Type B pancreatic cell (in vitro differentiated cells): ENCODE measurements around the gene GDPGP1. TPM values are rescaled to one million over a fixed set of nuclear protein-coding genes. Genes with fewer than 3 reads are reported as not detected.
"Not testable (repeated sequence)": the region's sequence is repeated elsewhere in the genome, so short reads cannot be mapped to it uniquely, and the experiment has no call there.

ENCODE experiments used
- DNase-seq: peaks from one replicate; pipeline ENCODE4 v3.0.0; 2021; ENCODE audit warnings: mixed read lengths; ENCODE audit not compliant: unreplicated experiment; ENCODE audit errors: extremely low spot score
- H3K27ac Mint-ChIP-seq: 2 replicates; pipeline ENCODE4 v1.8.0; 2021; ENCODE audit warnings: mild to moderate bottlenecking, mixed read lengths
- H3K27me3 Mint-ChIP-seq: 2 replicates; pipeline ENCODE4 v1.8.0; 2021; ENCODE audit warnings: mixed read lengths
- H3K36me3 Mint-ChIP-seq: 2 replicates; pipeline ENCODE4 v1.8.0; 2021; ENCODE audit warnings: mixed read lengths
- H3K4me1 Mint-ChIP-seq: one replicate; pipeline ENCODE4 v1.8.0; 2021; ENCODE audit warnings: mixed read lengths; ENCODE audit not compliant: unreplicated experiment
- H3K4me3 Mint-ChIP-seq: 2 replicates; pipeline ENCODE4 v1.8.0; 2021; ENCODE audit warnings: mild to moderate bottlenecking, mixed read lengths
- H3K9me3 Mint-ChIP-seq: 2 replicates; pipeline ENCODE4 v1.8.0; 2021; ENCODE audit warnings: mixed read lengths
- total RNA-seq: library from RNA; stranded (reverse); gene quantifications from 2 replicates; pipeline ENCODE4 v1.2.1, GENCODE V29; 2021; ENCODE audit warnings: low replicate concordance
- TF ChIP-seq, protein P1 (sequence below): fragments of 200-600 bp; sonication (generic); conservative IDR thresholded peaks from 2 replicates; pipeline ENCODE4 v1.5.0; 2021; ENCODE audit warnings: antibody characterized with exemption, mild to moderate bottlenecking

The GDPGP1 gene
- total RNA-seq, 1 donor from 2014 or later = 6.1 TPM

DNA sequence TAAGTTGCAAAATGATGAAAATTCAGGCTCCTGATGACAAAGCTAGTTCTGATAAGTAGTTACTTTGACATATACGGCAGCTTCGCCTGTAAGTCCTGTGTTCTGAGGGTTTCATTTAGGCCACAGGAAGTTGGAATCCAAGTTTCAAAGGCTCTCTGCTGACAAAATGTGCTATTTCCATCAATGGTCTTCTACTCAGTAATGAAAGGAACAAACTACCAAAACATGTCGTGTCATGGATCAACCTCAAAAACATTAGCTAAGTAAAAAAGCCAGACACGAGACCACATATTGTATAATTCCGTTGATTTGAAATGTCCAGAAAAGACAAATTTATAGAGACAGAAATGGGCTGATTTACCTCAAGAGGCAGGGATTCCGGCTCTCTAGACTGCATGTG, 53.9 kb downstream of the GDPGP1 start:
- H3K4me1 Mint-ChIP-seq = no peaks in the 10 kb centered on the region
- H3K36me3 Mint-ChIP-seq = no peaks in the 10 kb centered on the region
- no peak overlapping the region for H3K27ac Mint-ChIP-seq
- H3K9me3 Mint-ChIP-seq = no peaks in the 10 kb centered on the region
- no peak for DNase-seq
- H3K27me3 Mint-ChIP-seq = no peaks in the 10 kb centered on the region
- TF ChIP-seq, protein P1, sequence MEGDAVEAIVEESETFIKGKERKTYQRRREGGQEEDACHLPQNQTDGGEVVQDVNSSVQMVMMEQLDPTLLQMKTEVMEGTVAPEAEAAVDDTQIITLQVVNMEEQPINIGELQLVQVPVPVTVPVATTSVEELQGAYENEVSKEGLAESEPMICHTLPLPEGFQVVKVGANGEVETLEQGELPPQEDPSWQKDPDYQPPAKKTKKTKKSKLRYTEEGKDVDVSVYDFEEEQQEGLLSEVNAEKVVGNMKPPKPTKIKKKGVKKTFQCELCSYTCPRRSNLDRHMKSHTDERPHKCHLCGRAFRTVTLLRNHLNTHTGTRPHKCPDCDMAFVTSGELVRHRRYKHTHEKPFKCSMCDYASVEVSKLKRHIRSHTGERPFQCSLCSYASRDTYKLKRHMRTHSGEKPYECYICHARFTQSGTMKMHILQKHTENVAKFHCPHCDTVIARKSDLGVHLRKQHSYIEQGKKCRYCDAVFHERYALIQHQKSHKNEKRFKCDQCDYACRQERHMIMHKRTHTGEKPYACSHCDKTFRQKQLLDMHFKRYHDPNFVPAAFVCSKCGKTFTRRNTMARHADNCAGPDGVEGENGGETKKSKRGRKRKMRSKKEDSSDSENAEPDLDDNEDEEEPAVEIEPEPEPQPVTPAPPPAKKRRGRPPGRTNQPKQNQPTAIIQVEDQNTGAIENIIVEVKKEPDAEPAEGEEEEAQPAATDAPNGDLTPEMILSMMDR = no peak
- no peak overlapping the region for H3K4me3 Mint-ChIP-seq

DNA sequence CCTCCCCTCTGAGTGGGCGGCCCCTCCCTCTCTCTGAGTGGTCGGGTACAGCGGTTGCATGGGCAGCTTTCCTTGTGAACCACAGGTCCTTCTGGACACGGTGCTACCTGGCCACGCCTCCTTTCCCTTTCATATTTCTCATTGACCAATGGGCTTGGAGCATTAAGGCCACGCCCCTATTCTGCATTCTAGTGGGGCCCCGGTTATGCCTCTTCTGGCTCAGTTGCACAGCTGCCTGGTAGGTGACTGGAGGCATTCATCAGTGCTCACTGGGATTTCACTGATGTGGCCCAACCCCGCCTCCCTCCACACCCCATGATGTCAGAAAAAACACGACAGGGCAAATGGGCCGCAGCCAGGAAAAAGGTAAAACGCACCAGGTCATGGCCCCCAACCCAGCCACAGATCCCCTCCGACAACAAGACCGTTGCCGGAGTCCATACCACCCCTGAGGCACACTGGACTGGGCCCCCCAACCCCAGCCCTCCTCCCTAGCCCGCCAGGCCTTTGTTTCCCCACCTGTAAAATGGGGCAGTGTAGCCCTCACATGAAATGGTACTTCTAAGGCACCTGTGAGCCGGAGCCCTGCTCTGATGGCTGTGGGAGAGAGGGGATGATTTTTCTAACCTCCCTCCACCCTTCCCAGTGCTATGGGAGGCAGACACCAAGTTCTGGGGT, 57.8 kb downstream of the GDPGP1 start:
- TF ChIP-seq, protein P1 = no peak
- Mint-ChIP-seq H3K4me1 (peaks cover 6% of the 10 kb centered on the region), H3K4me3 (no peak overlapping the region), H3K36me3 (no peaks in the 10 kb centered on the region), H3K27me3 (peaks cover 5% of the 10 kb centered on the region), H3K9me3 (no peaks in the 10 kb centered on the region), H3K27ac (no peak overlapping the region)
- DNase-seq = no peak

DNA sequence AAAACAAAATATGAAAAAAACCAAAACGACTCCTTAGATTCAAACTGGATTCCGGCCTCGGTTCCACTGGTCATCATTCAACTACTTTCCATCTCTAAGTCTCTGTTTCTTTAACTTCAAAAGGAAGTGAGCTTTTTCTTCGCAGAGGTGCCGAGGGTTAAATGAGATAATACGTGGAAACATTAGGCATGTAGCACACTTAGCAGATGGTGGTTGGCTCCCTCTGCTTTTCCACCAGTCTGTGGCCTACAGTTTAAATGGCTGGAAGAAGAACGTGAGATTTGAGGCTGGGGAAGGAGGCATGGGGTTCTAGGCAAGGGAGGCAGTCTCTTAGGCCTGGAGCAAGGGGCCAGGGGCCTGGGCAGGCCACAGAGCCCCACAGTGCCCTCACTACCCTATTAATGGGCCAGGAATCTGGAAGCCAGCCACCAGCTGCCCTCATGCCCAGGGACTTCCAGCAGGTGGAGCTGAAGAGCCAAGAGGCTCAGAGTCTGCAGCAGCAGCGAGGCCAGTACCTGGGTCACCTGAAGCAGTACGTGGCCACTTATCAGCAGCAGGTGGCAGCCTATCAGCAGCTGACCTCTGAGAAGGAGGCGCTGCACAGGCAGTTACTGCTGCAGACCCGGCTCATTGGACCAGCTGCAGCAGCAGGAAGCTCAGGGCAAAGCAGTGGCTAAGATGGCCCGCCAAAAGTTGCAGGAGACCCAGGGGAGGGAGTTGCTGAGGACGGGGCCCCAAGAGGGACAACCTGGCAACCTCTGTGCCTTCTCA, 59.2 kb downstream of the GDPGP1 start:
- peak; percentile 81 for DNase-seq
- H3K36me3 Mint-ChIP-seq, H3K9me3 Mint-ChIP-seq, H3K4me3 Mint-ChIP-seq, H3K4me1 Mint-ChIP-seq, H3K27ac Mint-ChIP-seq, H3K27me3 Mint-ChIP-seq: not testable (repeated sequence)
- TF ChIP-seq, protein P1 = peak; percentile 81

DNA sequence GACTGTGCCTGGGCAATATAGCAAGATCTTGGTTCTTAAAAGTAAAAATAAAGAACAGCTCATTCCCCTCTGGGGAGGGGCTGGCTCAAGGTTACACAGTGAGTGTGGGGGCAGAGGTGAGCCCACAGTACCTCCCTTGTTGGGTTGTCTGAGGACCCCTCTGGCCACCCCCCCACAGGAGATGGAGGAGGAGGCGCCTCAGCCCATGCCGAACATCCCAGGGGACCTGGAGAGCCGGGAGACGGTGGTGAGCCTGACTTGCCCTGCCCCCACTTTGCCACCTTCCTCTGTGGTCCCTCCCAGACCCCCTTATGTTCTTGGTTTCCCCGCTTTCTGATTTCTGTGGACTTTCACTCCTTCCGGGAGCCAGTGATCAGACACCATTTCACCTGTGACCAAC, 60.1 kb downstream of the GDPGP1 start:
- TF ChIP-seq, protein P1 = no peak
- Mint-ChIP-seq H3K27me3 (peaks cover 5% of the 10 kb centered on the region), H3K4me3 (no peak overlapping the region), H3K27ac (no peak overlapping the region), H3K9me3 (no peaks in the 10 kb centered on the region), H3K36me3 (no peaks in the 10 kb centered on the region), H3K4me1 (peaks cover 6% of the 10 kb centered on the region)
- DNase-seq = no peak

DNA sequence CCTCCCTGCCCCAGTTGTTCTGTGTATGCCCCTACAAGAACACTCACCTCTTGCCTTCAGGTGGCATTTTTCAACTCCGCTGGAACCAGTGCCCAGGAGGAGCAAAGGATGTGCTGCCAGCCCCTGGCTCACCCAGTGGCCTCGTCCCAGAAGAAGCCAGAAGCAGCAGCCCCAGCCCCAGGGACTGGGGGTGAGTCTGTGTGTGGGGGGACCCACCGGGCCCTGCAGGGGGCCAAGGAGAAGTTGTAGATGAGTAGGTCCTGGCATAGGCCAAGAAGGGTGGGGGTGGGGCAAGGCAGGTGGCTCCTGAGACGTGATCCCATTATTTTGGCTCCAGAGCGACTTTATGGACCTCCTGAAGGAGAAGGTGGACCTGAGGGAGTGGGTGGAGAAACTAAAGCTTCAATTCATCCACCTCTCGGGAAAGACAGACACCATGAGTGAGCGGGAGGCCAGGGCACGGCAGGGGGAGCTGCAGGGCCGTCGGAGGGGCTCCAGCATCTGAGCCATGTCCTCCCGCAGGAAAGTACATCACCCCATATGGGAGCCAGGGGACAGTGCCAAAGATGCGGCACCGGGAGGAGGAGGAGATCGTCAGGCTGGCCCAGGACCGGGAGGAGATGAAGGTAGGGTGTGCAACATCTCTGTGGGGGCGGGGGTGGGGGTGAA, 60.7 kb downstream of the GDPGP1 start:
- no peak for DNase-seq
- peaks cover 6% of the 10 kb centered on the region for H3K4me1 Mint-ChIP-seq
- H3K36me3 Mint-ChIP-seq = no peaks in the 10 kb centered on the region
- peaks cover 5% of the 10 kb centered on the region for H3K27me3 Mint-ChIP-seq
- no peaks in the 10 kb centered on the region for H3K9me3 Mint-ChIP-seq
- TF ChIP-seq, protein P1 = no peak
- no peak overlapping the region for H3K4me3 Mint-ChIP-seq
- H3K27ac Mint-ChIP-seq = no peak overlapping the region
